GM12891 (cell line): ENCODE data around the gene AHNAK2.
"Not testable (repeated sequence)": the region's sequence is repeated elsewhere in the genome, so short reads cannot be mapped to it uniquely, and the experiment has no call there.

Experiments used
- POLR2A ChIP-seq: IDR thresholded peaks from 2 replicates; pipeline ENCODE4 v1.6.1; 2011; ENCODE audit warnings: low read depth, low read length, control low read depth
- POLR2AphosphoS5 ChIP-seq: IDR thresholded peaks from 2 replicates; pipeline ENCODE4 v1.6.1; 2011; ENCODE audit warnings: low read depth, low read length, control low read depth
- TAF1 ChIP-seq: IDR thresholded peaks from 2 replicates; pipeline ENCODE4 v1.6.1; 2011; ENCODE audit warnings: low read depth, low read length, control low read depth

DNA sequence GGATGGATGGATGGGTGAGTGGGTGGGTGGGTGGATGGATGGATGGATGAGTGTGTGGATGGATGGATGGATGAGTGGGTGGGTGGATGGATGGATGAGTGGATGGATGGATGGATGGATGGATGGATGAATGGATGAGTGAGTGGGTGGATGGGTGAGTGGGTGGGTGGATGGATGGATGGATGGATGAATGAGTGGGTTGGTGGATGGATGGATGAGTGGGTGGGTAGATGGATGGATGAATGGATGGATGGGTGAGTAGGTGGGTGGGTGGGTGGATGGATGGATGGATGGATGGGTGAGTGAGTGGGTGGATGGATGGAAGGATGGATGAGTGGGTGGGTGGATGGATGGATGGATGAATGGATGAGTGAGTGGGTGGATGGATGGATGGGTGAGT, 87.9 kb downstream of the AHNAK2 start:
- TF ChIP-seq POLR2A, POLR2AphosphoS5, TAF1: not testable (repeated sequence)
